ENCODE data around the gene DBX1. TPM values are rescaled to one million over a fixed set of nuclear protein-coding genes. Genes with fewer than 3 reads are reported as not detected.

DBX1 gene
- total RNA-seq, 2 experiments from 2014 or later, result not detected

DNA sequence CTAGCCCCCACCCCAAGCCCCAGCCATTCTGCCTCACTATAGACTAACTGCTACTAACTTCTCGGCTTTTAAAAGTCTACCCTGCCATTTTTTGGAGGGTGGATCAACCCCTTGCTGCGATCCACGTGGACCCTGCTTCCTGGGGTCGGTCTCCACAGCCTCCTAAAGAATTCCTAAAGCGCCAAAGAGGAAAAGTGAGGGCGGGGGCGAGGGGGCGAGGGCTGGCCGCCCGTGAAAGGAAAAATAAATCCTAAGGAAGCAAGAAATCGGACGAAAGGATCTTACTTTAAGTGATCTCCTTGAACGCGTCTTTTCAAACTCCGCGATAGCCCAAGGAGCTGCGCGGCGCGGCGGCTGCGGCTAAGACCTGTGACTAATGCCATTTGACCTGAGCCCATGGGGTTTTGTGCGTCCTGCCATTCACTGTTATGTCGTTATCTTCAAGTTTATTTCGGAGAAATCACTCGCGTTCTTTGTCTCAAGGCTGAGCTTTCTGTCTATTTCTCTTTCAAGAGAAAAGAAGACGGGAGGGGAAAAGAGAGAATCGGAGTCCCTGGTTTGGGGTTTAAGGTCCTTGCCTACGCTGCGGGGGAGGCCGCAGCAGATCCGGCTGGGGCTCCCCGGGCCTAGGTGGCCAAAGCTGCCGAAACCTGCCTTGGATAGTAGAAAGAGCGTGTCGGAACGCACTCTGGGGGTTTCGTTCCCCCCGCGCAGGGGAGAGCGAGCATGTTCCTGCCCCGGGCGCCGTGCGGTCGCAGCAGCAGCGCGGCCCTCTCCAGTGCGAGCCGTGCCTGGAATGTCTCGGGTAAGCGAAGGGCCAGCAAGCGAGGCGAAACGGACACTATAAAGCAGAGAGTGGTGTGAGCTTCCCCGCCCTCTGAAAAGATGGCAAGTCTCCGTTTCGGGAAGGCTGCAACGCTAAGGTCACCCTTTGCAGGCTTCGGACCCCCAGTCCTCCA, 2.8 kb upstream of the DBX1 start:
- no peak for DNase-seq (ENCODE audit: low spot score)
- Histone ChIP-seq H3K4me2 (ENCODE audit: low read length) (no peak overlapping the region), H3K36me3 (ENCODE audit: insufficient read depth, low read length) (no peaks in the 10 kb centered on the region), H2AFZ (ENCODE audit: low read length) (no peak overlapping the region), H3K27ac (ENCODE audit: low read depth, low read length, poor library complexity, severe bottlenecking) (no peak overlapping the region), H3K4me1 (ENCODE audit: insufficient read depth, low read length, poor library complexity, severe bottlenecking) (no peaks in the 10 kb centered on the region), H3K4me3 (ENCODE audit: low read depth, low read length, poor library complexity, severe bottlenecking) (no peak overlapping the region), H4K20me1 (ENCODE audit: insufficient read depth, low read length) (no peaks in the 10 kb centered on the region), H3K9me3 (ENCODE audit: low read length) (no peaks in the 10 kb centered on the region), H3K9me2 (ENCODE audit: insufficient read depth, low read length) (no peaks in the 10 kb centered on the region), H3K79me2 (ENCODE audit: insufficient read depth, low read depth, low read length) (no peaks in the 10 kb centered on the region)
- intact Hi-C loops (cut with micrococcal nuclease; ENCODE audit: unreplicated experiment), result no loop called here
- ChIA-PET POLR2A (no interaction called here), CTCF (ENCODE audit: unreplicated experiment) (no interaction called here)
- no TSS peak for BruUV-seq (replicated peaks)
- TF ChIP-seq EZH2phosphoT487 (IDR thresholded peaks at IDR 0.05; ENCODE audit: borderline replicate concordance, low read depth, low read length), result no peak
- TF ChIP-seq, protein P1, sequence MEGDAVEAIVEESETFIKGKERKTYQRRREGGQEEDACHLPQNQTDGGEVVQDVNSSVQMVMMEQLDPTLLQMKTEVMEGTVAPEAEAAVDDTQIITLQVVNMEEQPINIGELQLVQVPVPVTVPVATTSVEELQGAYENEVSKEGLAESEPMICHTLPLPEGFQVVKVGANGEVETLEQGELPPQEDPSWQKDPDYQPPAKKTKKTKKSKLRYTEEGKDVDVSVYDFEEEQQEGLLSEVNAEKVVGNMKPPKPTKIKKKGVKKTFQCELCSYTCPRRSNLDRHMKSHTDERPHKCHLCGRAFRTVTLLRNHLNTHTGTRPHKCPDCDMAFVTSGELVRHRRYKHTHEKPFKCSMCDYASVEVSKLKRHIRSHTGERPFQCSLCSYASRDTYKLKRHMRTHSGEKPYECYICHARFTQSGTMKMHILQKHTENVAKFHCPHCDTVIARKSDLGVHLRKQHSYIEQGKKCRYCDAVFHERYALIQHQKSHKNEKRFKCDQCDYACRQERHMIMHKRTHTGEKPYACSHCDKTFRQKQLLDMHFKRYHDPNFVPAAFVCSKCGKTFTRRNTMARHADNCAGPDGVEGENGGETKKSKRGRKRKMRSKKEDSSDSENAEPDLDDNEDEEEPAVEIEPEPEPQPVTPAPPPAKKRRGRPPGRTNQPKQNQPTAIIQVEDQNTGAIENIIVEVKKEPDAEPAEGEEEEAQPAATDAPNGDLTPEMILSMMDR (conservative IDR thresholded peaks at IDR 0.05; ENCODE audit: low read length), result no peak

DNA sequence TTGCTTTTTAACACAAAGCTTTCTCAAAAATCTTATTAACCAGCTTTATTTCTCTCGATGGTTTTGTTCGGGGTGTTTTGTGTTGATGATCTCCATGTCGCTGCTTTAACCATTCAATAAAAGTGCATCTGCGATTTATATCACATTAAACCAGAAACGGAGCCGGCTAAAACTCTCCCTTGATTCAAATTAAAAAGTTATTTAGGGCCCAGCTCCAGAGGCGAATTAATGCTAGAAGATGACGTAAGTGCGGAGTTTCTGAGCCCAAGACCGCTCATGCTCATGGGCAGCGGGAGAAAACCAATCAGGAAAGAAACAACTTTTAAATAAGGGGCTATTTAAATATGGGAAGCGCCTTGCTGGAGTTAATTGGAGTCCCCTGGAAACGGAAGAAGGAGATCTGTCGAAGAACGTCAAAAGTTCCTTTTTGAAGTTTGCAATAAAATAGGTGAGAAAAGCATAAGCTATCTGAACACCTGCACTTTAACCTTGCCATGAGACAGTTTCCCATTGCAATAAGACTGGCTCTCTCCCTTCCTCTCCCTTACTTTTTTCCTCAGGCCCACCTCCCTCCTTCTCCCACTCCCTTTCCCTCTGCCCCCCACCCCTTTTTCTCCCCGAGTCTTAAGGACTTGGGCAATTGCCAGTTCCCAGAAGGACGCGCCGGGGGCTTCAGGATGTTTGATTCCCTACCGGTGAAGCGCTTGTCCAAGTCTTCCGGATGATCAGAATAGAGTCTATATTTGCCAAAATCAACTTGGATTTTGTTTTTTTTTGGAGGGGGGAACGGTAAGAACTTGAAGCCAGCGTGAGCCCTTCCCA, 1.9 kb upstream of the DBX1 start:
- H2AFZ ChIP-seq (ENCODE audit: low read length), result no peak overlapping the region
- H4K20me1 ChIP-seq (ENCODE audit: insufficient read depth, low read length), result no peaks in the 10 kb centered on the region
- H3K4me1 ChIP-seq (ENCODE audit: insufficient read depth, low read length, poor library complexity, severe bottlenecking), result no peaks in the 10 kb centered on the region
- TF ChIP-seq, protein P1 (conservative IDR thresholded peaks at IDR 0.05; ENCODE audit: low read length), result no peak
- no peak for TF ChIP-seq EZH2phosphoT487 (IDR thresholded peaks at IDR 0.05; ENCODE audit: borderline replicate concordance, low read depth, low read length)
- ChIA-PET CTCF (ENCODE audit: unreplicated experiment) (no interaction called here), POLR2A (no interaction called here)
- no peaks in the 10 kb centered on the region for H3K9me3 ChIP-seq (ENCODE audit: low read length)
- H3K4me3 ChIP-seq (ENCODE audit: low read depth, low read length, poor library complexity, severe bottlenecking), result no peak overlapping the region
- intact Hi-C loops (cut with micrococcal nuclease; ENCODE audit: unreplicated experiment), result no loop called here
- DNase-seq (ENCODE audit: low spot score), result no peak
- no TSS peak for BruUV-seq (replicated peaks)
- no peaks in the 10 kb centered on the region for H3K79me2 ChIP-seq (ENCODE audit: insufficient read depth, low read depth, low read length)
- H3K36me3 ChIP-seq (ENCODE audit: insufficient read depth, low read length), result no peaks in the 10 kb centered on the region
- H3K4me2 ChIP-seq (ENCODE audit: low read length), result no peak overlapping the region
- H3K27ac ChIP-seq (ENCODE audit: low read depth, low read length, poor library complexity, severe bottlenecking), result no peak overlapping the region
- H3K9me2 ChIP-seq (ENCODE audit: insufficient read depth, low read length), result no peaks in the 10 kb centered on the region
